ENCODE results near the gene ZNF385B. TPM values are rescaled to one million over a fixed set of nuclear protein-coding genes. Genes with fewer than 3 reads are reported as not detected.

The ZNF385B gene
- total RNA-seq, 4 donors from 2014 or later: 0.41 to 3.3 TPM; not detected in 2

- no peaks in the 10 kb centered on the region for H3K27me3 ChIP-seq
- TF ChIP-seq POLR2A (IDR thresholded peaks at IDR 0.05): no peak
- TF ChIP-seq CTCF (IDR thresholded peaks at IDR 0.05): no peak
- H3K9me3 ChIP-seq: no peaks in the 10 kb centered on the region
- intact Hi-C loops (cut with DNase I; ENCODE audit: low total_unique reads): no loop called here
- H3K4me1 ChIP-seq: no peaks in the 10 kb centered on the region
- H3K36me3 ChIP-seq: no peaks in the 10 kb centered on the region
- no peak overlapping the region for H3K27ac ChIP-seq
- DNase-seq: no peak
- H3K4me3 ChIP-seq: no peak overlapping the region
Observed at GRCh38 chr2:179555691-179556283, 305.6 kb downstream of the ZNF385B start.

- Histone ChIP-seq H3K27me3 (no peaks in the 10 kb centered on the region), H3K27ac (no peak overlapping the region), H3K36me3 (no peaks in the 10 kb centered on the region), H3K9me3 (no peaks in the 10 kb centered on the region), H3K4me1 (no peaks in the 10 kb centered on the region), H3K4me3 (no peak overlapping the region)
- TF ChIP-seq CTCF (IDR thresholded peaks at IDR 0.05): no peak
- no peak for TF ChIP-seq POLR2A (IDR thresholded peaks at IDR 0.05)
- intact Hi-C loops (cut with DNase I; ENCODE audit: low total_unique reads): no loop called here
- no peak for DNase-seq
Observed at GRCh38 chr2:179554639-179555386, 306.6 kb downstream of the ZNF385B start.

GRCh38 chr2:179553382-179553781 lies 308.0 kb downstream of the ZNF385B start:
- H3K36me3 ChIP-seq: no peaks in the 10 kb centered on the region
- DNase-seq: no peak
- no peaks in the 10 kb centered on the region for H3K4me1 ChIP-seq
- H3K27me3 ChIP-seq: no peaks in the 10 kb centered on the region
- no peak overlapping the region for H3K4me3 ChIP-seq
- intact Hi-C loops (cut with DNase I; ENCODE audit: low total_unique reads): no loop called here
- H3K9me3 ChIP-seq: no peaks in the 10 kb centered on the region
- TF ChIP-seq CTCF (IDR thresholded peaks at IDR 0.05) (no peak), POLR2A (IDR thresholded peaks at IDR 0.05) (no peak)
- no peak overlapping the region for H3K27ac ChIP-seq

- intact Hi-C loops (cut with DNase I; ENCODE audit: low total_unique reads): no loop called here
- no peak for DNase-seq
- no peaks in the 10 kb centered on the region for H3K9me3 ChIP-seq
- H3K27me3 ChIP-seq: no peaks in the 10 kb centered on the region
- H3K4me3 ChIP-seq: no peak overlapping the region
- TF ChIP-seq CTCF (IDR thresholded peaks at IDR 0.05) (no peak), POLR2A (IDR thresholded peaks at IDR 0.05) (no peak)
- H3K4me1 ChIP-seq: no peaks in the 10 kb centered on the region
- H3K36me3 ChIP-seq: no peaks in the 10 kb centered on the region
- H3K27ac ChIP-seq: no peak overlapping the region
Observed at GRCh38 chr2:179551539-179552045, 309.8 kb downstream of the ZNF385B start.

GRCh38 chr2:179550849-179551248 lies 310.6 kb downstream of the ZNF385B start:
- no peak overlapping the region for H3K4me3 ChIP-seq

More at GRCh38 chr2:179550849-179551248, 310.6 kb downstream of the ZNF385B start:
- Histone ChIP-seq H3K4me1 (no peaks in the 10 kb centered on the region), H3K27ac (no peak overlapping the region), H3K9me3 (no peaks in the 10 kb centered on the region), H3K27me3 (no peaks in the 10 kb centered on the region), H3K36me3 (no peaks in the 10 kb centered on the region)
- intact Hi-C loops (cut with DNase I; ENCODE audit: low total_unique reads): no loop called here
- DNase-seq: no peak
- TF ChIP-seq CTCF (IDR thresholded peaks at IDR 0.05): no peak
- no peak for TF ChIP-seq POLR2A (IDR thresholded peaks at IDR 0.05)

Data from uterus (tissue), 4 donors.